Measurements from ENCODE around the gene APBB2. TPM values are rescaled to one million over a fixed set of nuclear protein-coding genes. Genes with fewer than 3 reads are reported as not detected.
"Not testable (repeated sequence)": the region's sequence is repeated elsewhere in the genome, so short reads cannot be mapped to it uniquely, and the experiment has no call there.

Gene APBB2
- total RNA-seq, 1 donor from 2014 or later: 52.6 TPM

DNA sequence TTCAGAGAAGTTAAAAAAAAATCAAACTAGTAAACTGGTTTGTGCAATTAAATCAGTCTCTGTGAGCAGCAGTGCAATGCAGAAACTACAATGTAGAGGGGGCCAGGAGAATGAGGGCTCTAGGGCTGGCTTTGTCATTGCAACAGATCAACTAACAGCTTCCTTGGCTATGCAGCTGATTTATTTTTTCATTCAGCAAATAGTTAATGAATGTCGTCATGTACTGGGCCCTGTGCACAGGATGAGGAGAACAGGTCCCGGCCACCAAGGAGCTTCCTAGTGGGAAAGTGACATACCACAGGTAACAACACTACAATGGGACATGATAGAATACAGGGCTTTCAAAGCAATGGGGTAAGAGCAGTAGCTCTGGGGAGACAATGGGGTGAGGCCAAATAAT is 274.5 kb downstream of the APBB2 start:
- no peak for DNase-seq (ENCODE audit: low spot score)

DNA sequence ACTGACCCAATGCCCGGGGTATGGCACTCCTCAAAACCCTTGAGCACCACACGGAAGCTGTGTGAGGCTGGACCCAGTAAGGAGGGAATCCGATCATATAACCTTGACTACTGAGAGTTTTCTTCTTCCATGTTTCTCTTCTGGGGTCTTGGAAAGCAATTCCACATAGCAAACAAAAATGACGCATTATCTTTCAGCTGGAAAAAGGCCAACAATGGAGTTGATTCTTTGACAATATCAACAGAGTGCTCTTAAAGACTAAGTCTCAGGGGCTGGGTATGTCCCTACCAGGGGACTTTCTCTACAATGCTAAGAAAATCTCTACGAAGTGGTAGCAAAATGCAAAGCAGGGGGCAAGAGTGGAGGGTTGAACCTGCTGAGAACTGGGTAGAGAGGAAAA is 276.0 kb downstream of the APBB2 start:
- DNase-seq (ENCODE audit: low spot score): no peak

DNA sequence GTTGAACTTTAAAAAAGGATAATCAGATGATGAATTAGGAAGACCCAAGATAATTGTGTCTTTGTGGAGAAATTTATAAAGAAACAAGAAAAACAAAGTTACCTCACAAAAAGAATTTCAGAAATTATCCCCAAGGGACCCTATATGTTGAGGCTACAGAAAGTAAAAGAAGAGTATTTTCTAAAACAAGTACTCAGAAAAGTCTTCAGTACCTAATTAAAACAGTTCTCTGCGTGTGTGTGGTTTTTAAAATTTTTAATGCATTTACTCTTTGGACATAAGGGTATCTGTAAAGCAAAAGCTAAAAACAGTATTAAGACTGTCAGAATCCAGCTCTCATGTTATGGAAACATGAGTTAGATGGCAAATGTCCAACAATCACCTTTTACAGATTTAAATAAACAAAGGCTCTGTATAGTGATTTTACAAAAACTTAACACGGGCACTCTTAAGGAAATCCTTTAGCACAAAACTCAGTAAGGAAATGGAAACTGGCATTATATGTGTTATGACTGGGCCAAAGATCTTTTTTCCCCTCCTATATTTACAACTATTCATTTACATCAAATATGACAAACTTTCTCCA is 277.1 kb downstream of the APBB2 start:
- DNase-seq (ENCODE audit: low spot score): no peak

DNA sequence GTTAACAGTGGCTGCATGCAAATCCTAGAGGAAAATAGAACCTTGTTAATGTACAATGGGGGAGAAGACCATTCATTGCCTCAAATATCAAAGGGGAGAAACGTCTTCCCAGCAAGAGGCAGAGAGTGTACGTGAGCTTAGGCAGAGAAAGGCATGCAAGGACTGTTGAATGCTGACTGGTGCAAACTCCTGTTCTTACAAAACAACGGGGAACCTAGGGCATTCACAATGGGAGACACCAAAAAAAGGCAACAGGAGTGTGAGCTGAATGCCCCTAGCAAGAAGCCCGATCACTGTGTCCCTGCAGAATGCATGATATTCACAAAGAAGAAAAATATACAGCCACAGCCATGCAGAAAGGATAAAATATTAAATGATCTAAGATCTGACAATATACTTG is 279.7 kb downstream of the APBB2 start:
- no peak for DNase-seq (ENCODE audit: low spot score)

DNA sequence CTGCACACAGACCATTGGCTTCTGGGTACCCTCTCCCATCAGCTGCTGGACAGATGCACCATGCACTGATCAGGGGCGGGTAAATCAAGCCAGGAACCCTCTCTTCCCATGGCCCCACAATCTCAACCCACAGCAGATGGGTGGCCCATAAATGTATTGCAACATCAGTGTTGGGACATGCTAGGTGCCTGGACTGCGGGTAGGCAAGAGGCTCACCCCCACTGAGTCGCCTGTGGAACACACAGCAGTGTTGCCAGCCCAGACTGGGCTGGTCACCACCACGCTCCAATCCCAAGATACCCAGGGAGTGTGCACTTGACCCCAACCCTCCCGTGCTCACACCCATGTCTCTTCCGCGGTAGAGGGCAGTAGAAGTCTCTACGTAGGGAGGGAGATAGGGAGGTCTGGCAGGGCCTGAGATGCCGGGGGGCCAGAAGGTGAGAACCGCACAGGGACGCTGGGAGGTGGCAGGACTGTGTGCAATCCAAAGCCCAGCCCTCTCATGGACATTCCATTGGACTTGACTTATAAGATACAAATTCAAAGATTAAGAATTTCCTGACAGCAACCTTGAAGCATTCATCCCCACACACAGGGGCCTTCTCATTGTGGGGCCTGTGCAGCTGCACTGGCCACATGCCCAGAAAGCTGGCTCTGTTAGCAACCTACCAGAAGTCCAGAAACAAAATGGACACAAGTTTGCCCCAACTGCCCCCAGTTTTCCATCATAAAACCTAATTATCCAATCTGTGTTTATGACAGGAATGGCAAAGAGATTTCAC is 280.9 kb downstream of the APBB2 start:
- no peak for DNase-seq (ENCODE audit: low spot score)

DNA sequence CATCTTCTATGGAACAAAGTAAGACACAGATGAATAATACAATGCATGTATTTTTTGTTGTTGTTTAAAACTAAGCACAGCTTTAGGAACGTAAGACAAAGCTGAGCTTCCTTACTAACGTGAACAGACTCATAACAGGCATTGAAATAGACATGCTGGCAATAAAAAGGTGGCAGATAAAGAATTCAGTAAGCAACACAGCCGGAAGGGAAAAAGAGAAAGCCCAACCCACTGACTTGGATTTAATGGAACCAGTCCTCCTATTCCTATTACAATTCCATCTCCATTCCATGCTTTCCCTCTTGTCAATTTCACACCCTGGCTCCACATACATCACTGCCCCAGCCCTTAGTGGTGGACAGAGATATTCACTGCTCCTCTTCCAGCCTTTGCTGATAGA is 282.5 kb downstream of the APBB2 start:
- no peak for DNase-seq (ENCODE audit: low spot score)

DNA sequence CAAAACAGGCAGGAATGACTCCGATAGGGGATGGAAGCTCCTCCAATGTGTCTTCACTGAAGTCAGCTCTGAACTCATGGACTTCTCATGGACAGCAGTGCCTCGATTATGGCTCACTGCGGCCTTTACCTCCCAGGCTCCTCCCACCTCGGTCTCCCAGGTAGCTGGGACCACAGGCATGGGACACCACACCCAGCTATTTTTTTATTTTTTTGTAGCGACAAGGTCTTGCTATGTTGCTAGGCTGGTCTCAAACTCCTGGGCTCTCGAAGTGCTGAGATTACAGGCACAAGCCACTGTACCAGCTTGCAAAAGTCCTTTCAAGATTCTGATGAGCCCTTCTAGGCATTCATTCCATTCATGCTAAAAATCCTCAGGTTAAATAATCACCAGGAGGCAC is 283.1 kb downstream of the APBB2 start:
- no peak for DNase-seq (ENCODE audit: low spot score)

DNA sequence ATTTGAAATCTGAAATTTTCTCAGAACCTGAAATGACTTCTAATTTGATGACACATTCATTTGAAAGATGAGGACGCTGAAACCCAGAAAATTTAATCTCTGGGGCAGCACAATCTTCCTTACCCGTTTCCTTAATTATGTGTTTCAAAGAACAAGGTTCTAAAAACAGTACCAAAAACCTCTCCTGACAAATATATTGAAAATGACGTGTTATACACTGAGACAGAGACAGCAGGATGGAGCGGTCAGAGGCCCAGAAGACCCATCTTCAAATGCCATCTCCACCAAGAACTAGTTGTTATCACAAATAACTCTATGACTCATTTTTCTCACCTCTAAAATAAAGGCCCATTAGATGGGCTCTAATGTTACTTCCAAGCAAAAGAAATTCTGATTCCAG is 287.3 kb downstream of the APBB2 start:
- no peak for DNase-seq (ENCODE audit: low spot score)

DNA sequence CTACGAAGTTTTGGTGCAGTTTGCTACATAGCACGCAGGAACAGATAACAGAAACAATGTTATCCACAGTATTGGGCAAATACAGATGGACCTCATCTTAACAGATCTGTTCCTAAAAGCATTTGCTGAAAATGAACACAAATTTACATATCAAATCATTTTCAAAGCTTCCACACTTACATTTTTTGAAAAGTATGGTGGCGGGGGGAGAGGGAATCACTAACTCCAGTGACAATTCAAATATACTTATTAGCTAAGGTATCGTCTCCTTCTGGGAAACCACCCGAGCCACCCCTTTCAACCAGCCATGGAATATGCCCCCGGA is 289.6 kb downstream of the APBB2 start:
- DNase-seq (ENCODE audit: low spot score): no peak

DNA sequence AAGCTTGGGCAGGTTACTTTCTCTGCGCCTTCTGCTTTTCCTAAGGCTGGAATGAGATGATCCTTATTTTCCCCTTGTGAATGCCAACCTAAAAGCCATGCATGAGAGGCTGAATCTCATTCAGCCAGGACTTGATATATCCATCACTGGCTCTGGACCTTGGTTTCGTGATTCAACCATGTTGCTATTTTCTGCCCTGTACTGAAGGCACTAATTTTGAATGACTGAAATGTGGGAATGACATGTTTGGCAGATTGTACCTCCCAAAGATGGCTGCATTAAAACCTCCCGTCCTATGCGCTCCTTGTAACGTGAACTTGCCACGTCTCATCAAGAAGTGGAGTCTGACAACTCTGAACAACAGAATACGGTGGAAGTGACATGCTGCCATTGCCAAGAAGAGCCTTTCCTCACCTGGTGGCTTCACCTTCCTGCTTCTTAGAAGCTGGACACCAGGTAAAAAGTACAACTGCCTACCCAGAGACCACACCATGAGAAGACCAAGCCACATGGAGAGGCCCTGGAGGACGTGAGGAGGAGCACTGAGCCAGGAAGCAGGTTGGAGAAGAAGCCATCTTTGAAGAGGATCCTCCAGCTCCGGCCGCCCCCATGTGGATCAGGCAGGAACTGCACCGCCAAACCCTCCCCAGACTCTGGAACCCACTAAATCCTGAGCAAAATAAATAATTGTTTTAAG is 290.1 kb downstream of the APBB2 start:
- DNase-seq (ENCODE audit: low spot score): peak; percentile 58

DNA sequence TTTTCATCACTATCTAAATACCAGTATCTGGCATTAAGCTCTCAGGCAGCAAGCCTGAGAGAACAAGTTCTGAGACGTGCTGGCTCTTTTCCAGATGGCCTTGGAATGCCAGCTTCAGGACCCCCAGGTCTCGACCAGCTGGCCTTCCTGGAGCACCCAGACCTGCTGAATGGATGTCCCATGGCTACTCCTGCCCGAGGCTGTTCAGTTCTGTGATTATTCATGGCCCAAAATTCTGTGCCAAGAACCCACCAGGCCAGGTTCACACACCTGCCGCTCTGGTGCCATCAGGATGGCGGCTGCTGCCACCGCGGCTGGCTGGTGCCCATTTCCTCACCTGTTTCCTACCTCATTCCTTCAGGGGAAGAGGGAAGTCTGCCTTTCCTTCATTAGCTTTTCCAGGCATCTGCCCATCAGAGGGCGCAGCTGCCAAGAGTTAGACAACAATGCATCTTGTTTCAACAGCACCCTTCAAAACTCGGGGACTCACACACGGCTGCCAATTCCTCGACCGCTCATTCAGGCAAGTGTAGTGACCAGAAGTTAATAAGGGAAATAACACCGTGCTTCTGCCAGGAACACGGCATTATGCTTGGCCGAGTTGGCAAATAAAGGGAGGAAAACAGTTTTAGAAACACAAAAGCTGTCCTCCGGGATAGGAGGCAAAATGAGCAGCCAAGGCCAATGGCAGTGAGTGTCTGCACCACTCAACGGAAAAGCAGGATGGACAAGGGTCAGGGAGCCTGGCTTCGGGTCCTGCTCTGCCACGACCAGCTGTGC is 290.8 kb downstream of the APBB2 start:
- no peak for DNase-seq (ENCODE audit: low spot score)

DNA sequence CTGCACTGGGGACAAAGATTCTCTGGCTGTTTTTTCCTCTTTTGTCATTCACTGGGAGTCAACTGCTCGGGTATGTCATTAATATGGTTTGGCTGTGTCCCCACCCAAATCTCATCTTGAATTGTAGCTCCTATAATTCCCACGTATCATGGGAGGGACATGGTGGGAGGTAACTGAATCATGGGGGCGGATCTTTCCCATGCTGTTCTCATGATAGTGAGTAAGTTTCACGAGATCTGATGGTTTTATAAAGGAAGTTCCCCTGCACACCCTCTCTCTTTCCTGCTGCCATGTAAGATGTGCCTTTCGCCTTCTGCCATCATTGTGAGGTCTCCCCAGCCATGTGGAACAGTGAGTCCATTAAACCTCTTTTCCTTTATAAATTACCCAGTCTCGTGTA is 294.4 kb downstream of the APBB2 start:
- DNase-seq (ENCODE audit: low spot score): not testable (repeated sequence)

DNA sequence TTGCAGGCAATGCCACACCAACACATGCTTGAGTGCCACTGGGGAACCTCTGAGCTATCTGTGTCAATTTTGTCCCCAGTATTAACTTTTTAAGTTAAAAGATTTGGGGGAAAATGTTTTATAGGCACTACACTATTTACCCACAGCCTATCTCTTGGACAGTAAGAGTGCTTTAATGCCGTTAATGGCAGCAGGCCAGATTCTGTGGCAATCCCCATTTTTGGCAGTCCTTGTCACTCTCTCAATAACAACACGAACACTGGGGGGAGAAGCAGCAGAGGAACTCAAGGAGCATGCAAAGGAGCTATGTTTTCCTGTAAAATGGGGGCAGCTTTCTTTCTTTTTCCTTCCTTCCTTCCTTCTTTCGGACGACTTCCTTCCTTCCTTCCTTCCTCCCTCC is 296.0 kb downstream of the APBB2 start:
- peak; percentile 65 for DNase-seq (ENCODE audit: low spot score)

DNA sequence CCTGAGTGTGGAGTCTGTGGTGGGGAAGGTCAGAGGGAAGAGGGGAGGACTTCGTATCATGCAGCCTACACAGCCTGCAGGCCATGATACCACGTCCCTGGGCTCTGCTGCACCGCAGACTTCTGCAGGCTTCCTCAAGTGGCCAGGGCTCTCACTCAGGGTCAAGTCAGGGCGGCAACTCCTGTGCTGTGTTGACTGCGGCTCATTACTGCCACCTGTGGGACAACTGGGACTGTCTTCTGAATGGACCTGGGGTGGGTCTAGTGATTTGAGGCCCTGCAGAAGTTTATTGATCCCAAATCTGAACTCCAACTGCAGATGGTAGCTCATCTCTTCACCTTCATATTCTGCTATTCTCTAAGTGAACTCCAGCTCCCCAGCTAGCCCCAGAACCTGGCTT is 297.5 kb downstream of the APBB2 start:
- DNase-seq (ENCODE audit: low spot score): no peak

DNA sequence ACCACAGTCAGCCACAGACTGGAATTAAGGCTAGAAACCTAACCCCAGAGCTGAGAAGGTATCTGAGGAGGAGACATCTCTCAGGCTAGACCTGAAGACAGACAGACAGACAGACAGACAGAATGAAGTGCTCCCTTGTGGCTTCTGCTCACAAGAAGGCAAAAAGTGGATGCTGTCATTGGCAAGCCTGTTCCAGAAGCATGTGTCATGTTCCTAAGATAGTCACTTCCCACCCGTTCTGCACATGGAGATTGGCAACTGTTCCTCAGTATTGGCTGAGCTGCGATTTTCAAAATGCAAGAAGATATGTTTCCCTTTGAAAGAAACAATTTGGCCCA is 298.2 kb downstream of the APBB2 start:
- no peak for DNase-seq (ENCODE audit: low spot score)

DNA sequence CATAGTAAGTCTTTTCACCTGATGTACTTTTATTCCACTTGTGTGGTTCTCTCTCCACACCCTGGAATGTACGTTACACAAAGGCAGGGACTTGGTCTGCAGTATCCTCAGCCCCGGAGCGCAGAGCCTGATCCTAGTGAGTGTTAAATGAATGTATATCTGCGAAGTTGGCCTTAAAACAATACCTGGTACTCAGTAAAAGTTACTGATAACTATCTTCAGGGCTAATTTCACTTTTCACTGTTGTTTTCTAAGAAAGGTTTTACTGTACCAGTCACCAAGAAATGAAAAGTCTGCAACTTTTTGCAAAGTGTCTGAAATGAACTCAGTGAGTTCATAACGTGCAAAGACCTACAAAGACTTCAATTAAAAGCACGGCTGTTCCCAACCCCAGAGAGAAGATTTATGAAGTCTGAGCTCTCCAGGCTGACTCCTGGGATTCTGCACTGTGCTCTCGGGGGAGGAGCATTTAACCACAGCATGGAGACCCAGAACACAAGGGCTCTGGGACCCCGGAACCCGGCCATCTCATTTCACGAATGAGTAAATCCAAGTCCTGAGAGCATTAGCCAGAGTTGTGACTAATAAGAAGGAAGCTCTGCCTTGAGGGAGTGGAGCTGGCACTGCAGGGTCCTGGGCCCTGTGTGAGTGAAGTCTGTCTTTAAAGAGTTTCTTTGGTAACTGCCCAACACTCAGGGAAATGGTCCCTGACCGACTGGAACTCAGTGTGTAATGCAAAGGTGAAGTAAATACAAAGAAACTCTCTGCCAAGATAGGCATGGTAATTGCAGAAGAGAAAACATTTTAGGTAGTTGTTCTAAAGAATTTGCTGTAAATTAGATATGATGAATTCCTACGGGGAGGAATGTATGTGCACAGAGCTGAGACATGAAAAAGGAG is 298.8 kb downstream of the APBB2 start:
- no peak for DNase-seq (ENCODE audit: low spot score)

DNA sequence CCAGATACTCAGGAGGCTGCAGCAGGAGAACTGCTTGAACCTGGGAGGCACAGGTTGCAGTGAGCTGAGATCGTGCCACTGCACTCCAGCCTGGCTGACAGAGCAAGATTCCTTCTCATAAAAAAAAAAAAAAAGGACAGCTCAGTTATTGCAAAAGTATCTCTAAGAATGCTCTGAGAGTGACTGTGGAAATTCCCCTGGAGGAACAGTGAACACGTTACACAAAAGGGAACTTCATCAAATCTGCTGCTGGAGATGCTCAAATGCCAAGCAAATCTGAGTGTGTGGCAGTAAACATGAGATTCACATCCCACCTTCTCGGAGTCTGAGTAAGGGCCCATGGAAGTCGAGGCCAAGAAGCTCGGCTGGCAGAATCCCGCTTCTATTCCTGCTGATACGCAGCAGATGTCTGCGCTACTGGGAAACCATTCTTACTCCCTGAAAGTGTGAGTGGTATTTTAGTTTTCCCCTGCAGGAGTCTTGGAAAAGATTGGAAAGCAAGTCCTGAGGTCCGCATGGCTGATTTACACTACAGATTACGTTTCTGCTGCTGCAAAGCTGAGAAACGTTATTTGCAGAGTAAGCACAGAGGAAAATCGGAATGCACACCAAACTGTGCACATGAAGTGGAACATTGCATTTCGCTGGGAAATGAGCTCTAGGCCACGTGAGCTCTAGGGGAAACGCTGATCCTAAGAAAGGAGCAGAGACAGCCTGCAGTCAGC is 301.7 kb downstream of the APBB2 start:
- no peak for DNase-seq (ENCODE audit: low spot score)

DNA sequence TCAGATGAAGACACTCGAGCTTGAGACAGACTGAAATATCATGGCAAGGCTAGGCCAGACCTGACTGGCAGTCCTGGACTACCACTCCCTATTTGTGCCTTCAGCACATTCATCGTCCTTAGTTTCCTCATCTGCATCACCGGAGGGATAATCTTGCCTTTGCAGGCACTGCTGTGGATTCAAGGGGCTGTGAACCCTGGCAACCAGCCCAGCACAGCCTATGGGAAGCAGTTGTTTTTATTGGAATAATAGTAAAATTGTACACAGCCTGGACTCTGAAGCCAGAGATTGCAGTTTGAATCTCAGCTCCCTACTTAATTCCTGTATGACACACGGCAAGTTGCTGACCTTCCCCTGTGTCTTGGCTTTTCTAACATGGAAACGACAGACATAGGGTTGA is 303.6 kb downstream of the APBB2 start:
- DNase-seq (ENCODE audit: low spot score): no peak

DNA sequence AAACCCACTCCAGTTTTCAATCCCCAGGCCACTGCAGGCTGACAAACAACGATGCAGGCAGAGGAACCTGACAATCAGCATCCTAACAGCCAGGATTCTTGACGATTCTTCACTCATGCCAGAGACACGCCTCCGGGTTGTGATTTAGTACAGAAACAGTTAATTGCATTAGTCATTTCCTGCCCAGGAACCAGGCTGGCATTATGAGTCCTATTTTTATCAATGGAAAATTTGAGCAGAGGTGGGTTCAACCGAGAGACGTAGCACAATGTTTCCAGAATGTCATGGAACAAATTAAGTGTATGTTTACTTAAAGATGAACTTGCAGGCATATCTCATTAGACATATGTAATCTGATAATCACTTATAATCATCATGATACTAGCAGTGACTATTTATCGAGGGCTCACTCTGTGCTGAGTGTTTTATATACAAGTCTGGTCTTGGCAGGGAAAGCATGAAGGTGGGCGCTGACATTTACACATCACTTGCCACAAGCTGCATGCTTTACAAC is 304.9 kb downstream of the APBB2 start:
- peak; percentile 52 for DNase-seq (ENCODE audit: low spot score)

DNA sequence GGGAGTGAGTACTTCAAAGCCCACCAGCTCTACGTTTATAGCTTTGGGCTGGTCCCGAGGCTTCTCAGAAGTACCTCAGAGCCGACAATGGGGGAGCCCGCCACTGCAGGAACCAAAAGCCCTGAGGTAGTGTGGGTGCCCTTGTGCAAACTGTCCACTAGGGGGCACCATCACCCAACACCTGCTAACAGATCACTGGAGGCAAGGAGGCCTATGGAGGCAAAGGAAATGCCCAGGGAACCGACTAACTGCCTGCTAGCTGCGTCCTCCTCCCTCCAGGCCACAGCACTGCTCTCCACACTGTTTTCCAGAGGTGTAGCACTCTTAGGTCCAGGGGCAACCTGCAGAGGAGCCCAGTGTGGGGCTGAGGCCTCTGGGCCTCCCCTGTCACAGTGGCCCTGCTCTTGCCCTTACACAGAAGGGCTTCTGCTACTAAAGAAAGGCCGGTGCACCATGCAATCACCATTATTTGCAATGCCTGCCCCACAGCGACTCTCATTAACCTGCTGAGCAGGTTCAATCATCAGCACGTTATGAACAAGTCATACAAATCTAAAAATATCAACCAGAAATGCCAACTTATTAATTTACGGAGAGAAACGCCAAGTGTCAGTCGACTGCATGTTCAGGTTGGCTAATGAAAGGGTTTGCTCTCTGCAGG is 305.5 kb downstream of the APBB2 start:
- peak; percentile 70 for DNase-seq (ENCODE audit: low spot score)

All from ureter (tissue), 1 donor.